HUES64 (cell line): ENCODE data around the gene ZNF69.
A peak's percentile ranks its signal among the peaks of the same experiment; 100 is the strongest.
"Not testable (repeated sequence)": the region's sequence is repeated elsewhere in the genome, so short reads cannot be mapped to it uniquely, and the experiment has no call there.

ENCODE experiments used
- H3K27ac ChIP-seq: 2 replicates; pipeline ENCODE4 v1.7.0; 2013; ENCODE audit warnings: low read depth, low read length, inconsistent platforms
- H3K27me3 ChIP-seq: 2 replicates; pipeline ENCODE4 v1.6.1; 2013; ENCODE audit warnings: mild to moderate bottlenecking, low read length; ENCODE audit not compliant: insufficient read depth
- H3K36me3 ChIP-seq: 2 replicates; pipeline ENCODE4 v1.6.1; 2013; ENCODE audit warnings: mild to moderate bottlenecking, low read length; ENCODE audit not compliant: insufficient read depth
- H3K4me1 ChIP-seq: 2 replicates; pipeline ENCODE4 v1.6.1; 2013; ENCODE audit warnings: mild to moderate bottlenecking, low read length, moderate library complexity; ENCODE audit not compliant: insufficient read depth
- H3K4me3 ChIP-seq: 2 replicates; pipeline ENCODE4 v1.5.1; 2013; ENCODE audit warnings: mild to moderate bottlenecking, low read length, moderate library complexity
- H3K9ac ChIP-seq: 2 replicates; pipeline ENCODE4 v1.6.1; 2013; ENCODE audit warnings: mild to moderate bottlenecking, low read depth, low read length
- H3K9me3 ChIP-seq: 2 replicates; pipeline ENCODE4 v1.6.1; 2013; ENCODE audit warnings: low read depth, low read length; ENCODE audit not compliant: insufficient read depth
- WGBS: fragments of 150-250, 120-280 bp; methylation state at CpG from one replicate; pipeline ENCODE4 v1.1.7; 2013; ENCODE audit warnings: missing lambda C conversion rate; 5-methylcytosine and 5-hydroxymethylcytosine counted together

Gene ZNF69

DNA sequence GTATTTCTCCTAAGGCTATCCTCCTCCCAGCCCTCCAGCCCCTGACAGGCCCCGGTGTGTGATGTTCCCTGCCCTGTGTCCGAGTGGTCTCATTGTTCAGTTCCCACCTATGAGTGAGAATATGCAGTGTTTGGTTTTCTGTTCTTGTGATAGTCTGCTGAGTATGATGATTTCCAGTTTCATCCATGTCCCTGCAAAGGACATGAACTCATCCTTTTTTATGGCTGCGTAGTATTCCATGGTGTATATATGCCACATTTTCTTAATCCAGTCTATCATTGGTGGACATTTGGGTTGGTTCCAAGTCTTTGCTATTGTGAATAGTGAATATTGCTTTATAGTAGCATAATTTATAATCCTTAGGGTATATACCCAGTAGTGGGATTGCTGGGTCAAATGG, 48.2 kb downstream of the ZNF69 start:
- 94% methylated on average over 2 of the region's 3 CpGs for WGBS
- not testable (repeated sequence) for H3K4me3 ChIP-seq, H3K36me3 ChIP-seq, H3K9ac ChIP-seq, H3K27ac ChIP-seq, H3K27me3 ChIP-seq, H3K4me1 ChIP-seq
- H3K9me3 ChIP-seq: peaks cover 36% of the 10 kb centered on the region

DNA sequence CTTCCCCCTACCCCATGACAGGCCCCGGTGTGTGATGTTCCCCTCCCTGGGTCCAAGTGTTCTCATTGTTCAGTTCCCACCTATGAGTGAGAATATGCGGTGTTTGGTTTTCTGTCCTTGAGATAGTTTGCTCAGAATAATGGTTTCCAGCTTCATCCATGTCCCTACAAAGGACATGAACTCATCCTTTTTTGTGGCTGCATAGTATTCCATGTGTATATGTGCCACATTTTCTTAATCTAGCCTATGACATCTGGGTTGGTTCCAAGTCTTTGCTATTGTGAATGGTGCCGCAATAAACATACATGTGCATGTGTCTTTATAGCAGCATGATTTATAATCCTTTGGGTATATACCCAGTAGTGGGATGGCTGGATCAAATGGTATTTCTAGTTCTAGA, 50.8 kb downstream of the ZNF69 start:
- H3K4me3 ChIP-seq, H3K27me3 ChIP-seq, H3K9ac ChIP-seq, H3K27ac ChIP-seq, H3K4me1 ChIP-seq: not testable (repeated sequence)
- WGBS: 95% methylated on average over 3 of the region's 3 CpGs
- H3K36me3 ChIP-seq: 0 out of 2 replicates have a peak, but pooled peaks cover 15% of the 10 kb centered on the region
- H3K9me3 ChIP-seq: peaks cover 50% of the 10 kb centered on the region

DNA sequence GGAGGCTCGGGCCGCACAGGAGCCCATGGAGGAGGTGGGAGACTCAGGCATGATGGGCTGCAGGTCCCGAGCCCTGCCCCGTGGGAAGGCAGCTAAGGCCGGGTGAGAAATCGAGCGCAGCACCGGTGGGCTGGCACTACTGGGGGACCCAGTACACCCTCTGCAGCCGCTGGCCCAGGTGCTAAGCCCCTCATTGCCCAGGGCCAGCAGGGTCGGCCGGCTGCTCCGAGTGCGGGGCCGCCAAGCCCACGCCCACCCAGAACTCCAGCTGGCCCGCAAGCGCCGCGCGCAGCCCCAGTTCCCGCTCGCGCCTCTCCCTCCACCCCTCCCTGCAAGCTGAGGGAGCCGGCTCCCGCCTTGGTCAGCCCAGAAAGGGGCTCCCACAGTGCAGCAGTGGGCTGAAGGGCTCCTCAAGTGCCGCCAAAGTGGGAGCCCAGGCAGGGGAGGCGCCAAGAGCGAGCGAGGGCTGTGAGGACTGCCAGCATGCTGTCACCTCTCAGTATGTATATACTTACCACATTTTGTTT, 53.8 kb downstream of the ZNF69 start:
- H3K9ac ChIP-seq, H3K4me1 ChIP-seq, H3K4me3 ChIP-seq, H3K27me3 ChIP-seq, H3K27ac ChIP-seq: not testable (repeated sequence)
- 97% methylated on average over 29 of the region's 29 CpGs for WGBS
- Histone ChIP-seq H3K36me3 (peaks cover 23% of the 10 kb centered on the region), H3K9me3 (peaks cover 69% of the 10 kb centered on the region)

DNA sequence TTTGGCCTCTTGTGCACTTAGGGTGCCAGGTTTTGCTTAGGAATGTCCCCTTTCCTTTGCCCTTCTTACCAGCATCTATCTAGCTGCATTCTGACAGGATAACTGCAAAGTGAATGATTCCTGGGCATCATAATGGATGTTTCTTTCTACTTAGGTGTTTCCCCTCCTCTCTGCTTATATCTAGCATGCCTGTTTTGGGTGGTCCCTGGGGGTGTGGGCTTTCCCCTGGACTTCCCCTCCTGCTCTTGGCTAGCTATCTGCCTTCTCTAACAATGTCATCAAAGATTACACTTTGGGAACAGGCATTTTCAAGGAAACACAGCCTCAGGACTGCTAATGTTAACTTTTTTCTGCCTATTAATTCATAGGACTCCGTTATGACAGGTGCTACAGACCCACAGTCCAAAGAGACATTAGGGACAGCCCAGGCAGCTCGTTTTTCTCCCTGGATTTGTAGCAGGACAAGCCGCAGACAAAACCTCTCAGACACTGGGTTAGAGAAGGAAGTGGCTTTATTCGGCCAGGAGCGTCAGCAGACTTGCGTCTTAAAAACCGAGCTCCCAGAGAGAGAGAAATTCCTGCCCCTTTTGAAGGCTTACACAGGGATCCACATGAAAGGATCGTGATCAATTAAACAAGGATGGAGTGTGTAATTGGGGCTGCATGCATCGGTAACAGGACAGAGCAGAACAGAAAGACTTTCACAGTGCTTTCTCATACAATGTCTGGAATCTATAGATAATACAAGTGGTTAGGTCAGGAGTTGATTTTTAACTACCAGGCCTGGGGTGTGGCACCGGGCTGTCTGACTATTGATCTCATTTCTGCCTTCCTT, 54.6 kb downstream of the ZNF69 start:
- H3K27ac ChIP-seq: no peak overlapping the region

DNA sequence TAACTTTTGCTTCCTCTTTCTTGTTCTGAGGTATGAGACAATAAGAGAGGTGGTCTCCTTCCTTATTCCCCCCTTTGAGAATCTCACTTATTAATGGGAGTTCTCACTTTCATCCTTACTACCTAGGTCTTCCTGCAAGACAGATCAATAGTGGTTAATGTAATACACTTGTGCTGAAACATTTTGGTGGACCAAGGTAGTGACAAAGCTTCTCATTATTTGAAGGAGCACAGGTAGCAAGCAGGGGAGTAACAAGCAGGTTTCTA, 55.2 kb downstream of the ZNF69 start:
- Histone ChIP-seq H3K27me3 (no peaks in the 10 kb centered on the region), H3K9me3 (peaks cover 73% of the 10 kb centered on the region), H3K9ac (no peak overlapping the region), H3K4me3 (no peak overlapping the region), H3K36me3 (peaks cover 36% of the 10 kb centered on the region), H3K4me1 (no peaks in the 10 kb centered on the region), H3K27ac (no peak overlapping the region)

More for the DNA sequence above, 54.6 kb downstream of the ZNF69 start:
- Histone ChIP-seq H3K36me3 (peaks cover 31% of the 10 kb centered on the region), H3K9me3 (peaks cover 73% of the 10 kb centered on the region), H3K4me1 (no peaks in the 10 kb centered on the region), H3K27me3 (no peaks in the 10 kb centered on the region), H3K4me3 (no peak overlapping the region), H3K9ac (no peak overlapping the region)
- 94% methylated on average over 10 of the region's 10 CpGs for WGBS

DNA sequence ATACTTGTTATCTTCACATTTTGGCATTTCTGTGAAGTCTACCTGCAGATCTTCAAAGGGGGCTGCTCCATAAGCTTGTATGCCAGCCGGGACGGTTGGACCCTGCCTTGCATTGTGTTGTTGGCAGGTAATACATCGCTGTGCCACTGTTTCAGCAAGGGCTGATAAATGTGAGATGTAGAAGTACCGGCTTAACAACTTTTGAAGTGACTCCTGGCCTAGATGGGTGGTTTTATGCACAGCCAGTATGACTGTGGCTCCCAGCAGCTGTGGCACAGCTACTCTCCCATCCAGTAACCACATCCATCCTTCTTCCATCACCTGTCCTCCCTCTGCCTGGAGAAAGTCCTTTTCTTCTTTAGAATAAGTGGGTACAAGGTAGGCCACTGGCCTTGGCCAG, 57.1 kb downstream of the ZNF69 start:
- H3K36me3 ChIP-seq: peaks cover 53% of the 10 kb centered on the region
- no peaks in the 10 kb centered on the region for H3K27me3 ChIP-seq
- no peaks in the 10 kb centered on the region for H3K4me1 ChIP-seq
- WGBS: 94% methylated on average over 4 of the region's 4 CpGs
- peaks cover 86% of the 10 kb centered on the region for H3K9me3 ChIP-seq
- H3K27ac ChIP-seq: no peak overlapping the region
- H3K4me3 ChIP-seq: no peak overlapping the region
- H3K9ac ChIP-seq: no peak overlapping the region

DNA sequence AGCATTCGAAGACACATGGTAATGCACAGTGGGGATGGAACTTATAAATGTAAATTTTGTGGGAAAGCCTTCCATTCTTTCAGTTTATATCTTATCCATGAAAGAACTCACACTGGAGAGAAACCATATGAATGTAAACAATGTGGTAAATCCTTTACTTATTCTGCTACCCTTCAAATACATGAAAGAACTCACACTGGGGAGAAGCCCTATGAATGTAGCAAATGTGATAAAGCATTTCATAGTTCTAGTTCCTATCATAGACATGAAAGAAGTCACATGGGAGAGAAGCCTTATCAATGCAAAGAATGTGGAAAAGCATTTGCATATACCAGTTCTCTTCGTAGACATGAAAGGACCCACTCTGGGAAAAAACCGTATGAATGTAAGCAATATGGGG, 61.1 kb downstream of the ZNF69 start:
- Histone ChIP-seq H3K9me3 (peaks cover 97% of the 10 kb centered on the region), H3K27ac (no peak overlapping the region), H3K27me3 (no peaks in the 10 kb centered on the region), H3K36me3 (peaks cover 73% of the 10 kb centered on the region), H3K9ac (no peak overlapping the region), H3K4me1 (no peaks in the 10 kb centered on the region), H3K4me3 (0 out of 2 replicates have a peak overlapping the region, but pooled peaks have one; percentile 11)
- WGBS: 100% methylated on average over 1 of the region's 3 CpGs

DNA sequence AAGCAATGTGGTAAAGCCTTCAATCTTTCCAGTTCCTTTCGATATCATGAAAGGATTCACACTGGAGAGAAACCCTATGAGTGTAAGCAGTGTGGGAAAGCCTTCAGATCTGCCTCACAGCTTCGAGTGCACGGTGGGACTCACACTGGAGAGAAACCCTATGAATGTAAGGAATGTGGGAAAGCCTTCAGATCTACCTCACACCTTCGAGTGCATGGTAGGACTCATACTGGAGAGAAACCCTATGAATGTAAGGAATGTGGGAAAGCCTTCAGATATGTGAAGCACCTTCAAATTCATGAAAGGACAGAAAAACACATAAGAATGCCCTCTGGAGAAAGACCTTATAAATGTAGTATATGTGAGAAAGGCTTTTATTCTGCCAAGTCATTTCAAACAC, 61.6 kb downstream of the ZNF69 start:
- H3K27ac ChIP-seq: no peak overlapping the region
- no peaks in the 10 kb centered on the region for H3K27me3 ChIP-seq
- 95% methylated on average over 4 of the region's 4 CpGs for WGBS
- H3K36me3 ChIP-seq: peaks cover 73% of the 10 kb centered on the region
- no peak overlapping the region for H3K9ac ChIP-seq
- no peaks in the 10 kb centered on the region for H3K4me1 ChIP-seq
- peaks cover 97% of the 10 kb centered on the region for H3K9me3 ChIP-seq
- no peak overlapping the region for H3K4me3 ChIP-seq

DNA sequence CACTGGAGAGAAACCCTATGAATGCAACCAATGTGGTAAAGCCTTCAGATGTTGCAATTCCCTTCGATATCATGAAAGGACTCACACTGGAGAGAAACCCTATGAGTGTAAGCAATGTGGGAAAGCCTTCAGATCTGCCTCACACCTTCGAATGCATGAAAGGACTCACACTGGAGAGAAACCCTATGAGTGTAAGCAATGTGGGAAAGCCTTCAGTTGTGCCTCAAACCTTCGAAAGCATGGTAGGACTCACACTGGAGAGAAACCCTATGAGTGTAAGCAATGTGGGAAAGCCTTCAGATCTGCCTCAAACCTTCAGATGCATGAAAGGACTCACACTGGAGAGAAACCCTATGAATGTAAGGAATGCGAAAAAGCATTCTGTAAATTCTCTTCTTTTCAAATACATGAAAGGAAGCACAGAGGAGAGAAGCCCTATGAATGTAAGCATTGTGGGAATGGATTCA, 62.1 kb downstream of the ZNF69 start:
- not testable (repeated sequence) for H3K27ac ChIP-seq, H3K4me1 ChIP-seq, H3K9ac ChIP-seq, H3K4me3 ChIP-seq, H3K27me3 ChIP-seq
- peaks cover 97% of the 10 kb centered on the region for H3K9me3 ChIP-seq
- WGBS: 90% methylated on average over 4 of the region's 4 CpGs
- H3K36me3 ChIP-seq: peaks cover 69% of the 10 kb centered on the region

DNA sequence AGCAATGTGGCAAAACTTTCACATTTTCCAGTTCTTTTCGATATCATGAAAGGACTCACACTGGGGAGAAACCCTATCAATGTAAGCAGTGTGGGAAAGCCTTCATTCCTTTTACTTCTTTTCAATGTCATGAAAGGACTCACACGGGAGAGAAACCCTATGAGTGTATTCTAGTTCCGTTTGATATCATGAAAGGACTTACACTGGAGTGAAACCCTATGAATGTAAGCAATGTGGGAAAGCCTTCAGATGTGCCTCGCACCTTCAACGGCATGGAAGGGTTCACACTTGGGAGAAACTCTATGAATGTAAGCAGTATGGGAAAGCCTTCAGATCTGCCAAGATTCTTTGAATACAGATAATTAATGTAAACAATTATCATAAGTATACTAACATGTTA, 62.7 kb downstream of the ZNF69 start:
- Histone ChIP-seq H3K9ac (no peak overlapping the region), H3K4me1 (no peaks in the 10 kb centered on the region), H3K36me3 (peaks cover 63% of the 10 kb centered on the region), H3K9me3 (peaks cover 96% of the 10 kb centered on the region), H3K27ac (no peak overlapping the region), H3K4me3 (peak overlapping the region; percentile 28; the same call in 1 of the 2 replicates), H3K27me3 (no peaks in the 10 kb centered on the region)
- WGBS: 95% methylated on average over 5 of the region's 5 CpGs
